ENCODE data around the gene CNPY2.
"Not testable (repeated sequence)": the region's sequence is repeated elsewhere in the genome, so short reads cannot be mapped to it uniquely, and the experiment has no call there.

CNPY2 gene

GRCh38 chr12:56271031-56271430, 44.8 kb downstream of the CNPY2 start:
- no peak for DNase-seq
- H3K36me3 ChIP-seq: peaks cover 36 to 66% (median 43%) of the 10 kb centered on the region in 3 donors
- TF ChIP-seq CTCF (IDR thresholded peaks at IDR 0.05): peak; percentile 35 to 39

GRCh38 chr12:56267443-56268071, 48.2 kb downstream of the CNPY2 start:
- no peak for TF ChIP-seq CTCF (IDR thresholded peaks at IDR 0.05)
- intact Hi-C loops (cut with DNase I; ENCODE audit: low total_unique reads): no loop called here
- no peak for DNase-seq
- Histone ChIP-seq H3K4me3 (peak overlapping the region; percentile 59 to 73), H3K36me3 (peaks cover 3 to 32% (median 9%) of the 10 kb centered on the region in 3 donors), H3K27ac (peak overlapping the region; percentile 83 to 92), H3K27me3 (no peaks in the 10 kb centered on the region), H3K4me1 (peaks cover 0 to 34% (median 19%) of the 10 kb centered on the region in 4 donors), H3K9me3 (no peaks in the 10 kb centered on the region)

More at GRCh38 chr12:56271031-56271430, 44.8 kb downstream of the CNPY2 start:
- Histone ChIP-seq H3K4me1 (peaks cover 0 to 31% (median 17%) of the 10 kb centered on the region in 4 donors), H3K27me3 (no peaks in the 10 kb centered on the region), H3K4me3 (no peak overlapping the region), H3K27ac (peak overlapping the region; percentile 61 to 75), H3K9me3 (no peaks in the 10 kb centered on the region)
- intact Hi-C loops (cut with DNase I; ENCODE audit: low total_unique reads): no loop called here

GRCh38 chr12:56266693-56267442, 48.9 kb downstream of the CNPY2 start, which contains the start of gene COQ10A:
COQ10A (plus strand) TSS chr12:56266942; CDS start chr12:56267119, 177 bp downstream.
- Histone ChIP-seq H3K36me3 (peaks cover 0 to 25% (median 3%) of the 10 kb centered on the region in 3 donors), H3K4me3 (peak within 1 kb of the TSS; percentile 59 to 73), H3K4me1 (peaks cover 0 to 34% (median 18%) of the 10 kb centered on the region in 4 donors), H3K27ac (peak within 1 kb of the TSS; percentile 83 to 92), H3K27me3 (no peaks in the 10 kb centered on the region), H3K9me3 (no peaks in the 10 kb centered on the region)
- peak; percentile 93 to 94 for DNase-seq
- TF ChIP-seq CTCF (IDR thresholded peaks at IDR 0.05): peak; percentile 63 to 65
- intact Hi-C loops (cut with DNase I; ENCODE audit: low total_unique reads): no loop called here

GRCh38 chr12:56266068-56266692, 49.6 kb downstream of the CNPY2 start:
- Histone ChIP-seq H3K36me3 (peaks cover 0 to 18% (median 0%) of the 10 kb centered on the region in 3 donors), H3K4me3 (peak overlapping the region; percentile 59 to 73), H3K4me1 (peaks cover 0 to 27% (median 14%) of the 10 kb centered on the region in 4 donors), H3K27ac (peak overlapping the region; percentile 83 to 92)
- H3K9me3 ChIP-seq; DNase-seq; H3K27me3 ChIP-seq; intact Hi-C loops (cut with DNase I; ENCODE audit: low total_unique reads): not testable (repeated sequence)

GRCh38 chr12:56262955-56263354, 52.8 kb downstream of the CNPY2 start:
- H3K4me1 ChIP-seq: peaks cover 0 to 27% (median 18%) of the 10 kb centered on the region in 4 donors
- intact Hi-C loops (cut with DNase I; ENCODE audit: low total_unique reads): loop anchor here (5.0 kb wide), 1 partner anchor 131 kb away; no protein-coding TSS in a partner anchor
- not testable (repeated sequence) for H3K27me3 ChIP-seq, DNase-seq, H3K36me3 ChIP-seq, H3K27ac ChIP-seq, H3K4me3 ChIP-seq, H3K9me3 ChIP-seq

GRCh38 chr12:56261503-56262232, 54.1 kb downstream of the CNPY2 start:
- no peak for DNase-seq
- H3K27me3 ChIP-seq: no peaks in the 10 kb centered on the region
- TF ChIP-seq CTCF (IDR thresholded peaks at IDR 0.05): no peak
- no peak overlapping the region for H3K27ac ChIP-seq
- peaks cover 0 to 27% (median 20%) of the 10 kb centered on the region in 4 donors for H3K4me1 ChIP-seq
- H3K36me3 ChIP-seq: no peaks in the 10 kb centered on the region
- H3K9me3 ChIP-seq: no peaks in the 10 kb centered on the region
- intact Hi-C loops (cut with DNase I; ENCODE audit: low total_unique reads): loop anchor here (5.0 kb wide), 1 partner anchor 129 kb away; no protein-coding TSS in a partner anchor
- no peak overlapping the region for H3K4me3 ChIP-seq
